Neural cell (in vitro differentiated cells): ENCODE results near the gene IL17D.

Experiments used
- CTCF ChIP-seq: fragments of 450-650 bp; IDR thresholded peaks from 2 replicates; pipeline ENCODE4 v1.5.1; 2014; ENCODE audit warnings: antibody characterized with exemption, mild to moderate bottlenecking, moderate library complexity; ENCODE audit not compliant: poor library complexity, severe bottlenecking
- EP300 ChIP-seq: fragments of 450-650 bp; conservative IDR thresholded peaks from 2 replicates; pipeline ENCODE4 v1.6.1; 2014; ENCODE audit warnings: antibody characterized with exemption, mild to moderate bottlenecking, moderate library complexity; ENCODE audit not compliant: poor library complexity, severe bottlenecking
- EZH2 ChIP-seq: fragments of 200-600, 300-800 bp; shearing (Covaris generic), sonication (generic); IDR thresholded peaks from 2 replicates; pipeline ENCODE4 v1.6.1; 2014; ENCODE audit warnings: antibody characterized with exemption, low read length, borderline replicate concordance, mild to moderate bottlenecking; ENCODE audit not compliant: insufficient read depth, poor library complexity, severe bottlenecking
- POLR2AphosphoS5 ChIP-seq: IDR thresholded peaks from 2 replicates; pipeline ENCODE4 v1.6.1; 2012
- RAD21 ChIP-seq: fragments of 450-650 bp; conservative IDR thresholded peaks from 2 replicates; pipeline ENCODE4 v1.6.1; 2014; ENCODE audit warnings: antibody characterized with exemption, mild to moderate bottlenecking, moderate library complexity
- REST ChIP-seq: IDR thresholded peaks from 2 replicates; pipeline ENCODE4 v1.6.1; 2012; ENCODE audit warnings: borderline replicate concordance
- SMC3 ChIP-seq: fragments of 450-650 bp; conservative IDR thresholded peaks from 2 replicates; pipeline ENCODE4 v1.6.1; 2014; ENCODE audit warnings: antibody characterized with exemption, mild to moderate bottlenecking, moderate library complexity; ENCODE audit not compliant: poor library complexity

GRCh38 chr13:20714161-20714560, 10.7 kb downstream of the IL17D start:
- TF ChIP-seq CTCF (no peak), SMC3 (no peak), REST (no peak), POLR2AphosphoS5 (no peak), EZH2 (no peak), EP300 (no peak), RAD21 (no peak)
